ENCODE results near the gene AREL1.

AREL1 gene

GRCh38 chr14:74697543-74697942 lies 15.3 kb downstream of the AREL1 start:
- DNase-seq (ENCODE audit: low spot score), result no peak

- DNase-seq (ENCODE audit: low spot score), result no peak
Measured at GRCh38 chr14:74697011-74697410, 15.9 kb downstream of the AREL1 start.

GRCh38 chr14:74695406-74695805 lies 17.5 kb downstream of the AREL1 start:
- no peak for DNase-seq (ENCODE audit: low spot score)

- no peak for DNase-seq (ENCODE audit: low spot score)
Measured at GRCh38 chr14:74693191-74693590, 19.7 kb downstream of the AREL1 start.

GRCh38 chr14:74691456-74691855 lies 21.4 kb downstream of the AREL1 start:
- no peak for DNase-seq (ENCODE audit: low spot score)

- DNase-seq (ENCODE audit: low spot score), result no peak
Measured at GRCh38 chr14:74685921-74686678, 26.8 kb downstream of the AREL1 start.

- DNase-seq (ENCODE audit: low spot score), result no peak
Measured at GRCh38 chr14:74685056-74685455, 27.8 kb downstream of the AREL1 start.

- no peak for DNase-seq (ENCODE audit: low spot score)
Measured at GRCh38 chr14:74684434-74684833, 28.4 kb downstream of the AREL1 start.

GRCh38 chr14:74683406-74683805 lies 29.5 kb downstream of the AREL1 start:
- DNase-seq (ENCODE audit: low spot score), result no peak

GRCh38 chr14:74682169-74682952 lies 30.5 kb downstream of the AREL1 start:
- no peak for DNase-seq (ENCODE audit: low spot score)

- no peak for DNase-seq (ENCODE audit: low spot score)
Measured at GRCh38 chr14:74675219-74675618, 37.7 kb downstream of the AREL1 start.

GRCh38 chr14:74673768-74674167 lies 39.1 kb downstream of the AREL1 start:
- no peak for DNase-seq (ENCODE audit: low spot score)

- DNase-seq (ENCODE audit: low spot score), result no peak
Measured at GRCh38 chr14:74671789-74672188, 41.1 kb downstream of the AREL1 start.

- no peak for DNase-seq (ENCODE audit: low spot score)
Measured at GRCh38 chr14:74670726-74671411, 42.0 kb downstream of the AREL1 start.

- no peak for DNase-seq (ENCODE audit: low spot score)
Measured at GRCh38 chr14:74669846-74670245, 43.0 kb downstream of the AREL1 start.

- no peak for DNase-seq (ENCODE audit: low spot score)
Measured at GRCh38 chr14:74669256-74669655, 43.6 kb downstream of the AREL1 start.

- no peak for DNase-seq (ENCODE audit: low spot score)
Measured at GRCh38 chr14:74667758-74668157, 45.1 kb downstream of the AREL1 start.

- no peak for DNase-seq (ENCODE audit: low spot score)
Measured at GRCh38 chr14:74664717-74665116, 48.2 kb downstream of the AREL1 start.

GRCh38 chr14:74663884-74664283 lies 49.0 kb downstream of the AREL1 start:
- DNase-seq (ENCODE audit: low spot score), result no peak

- DNase-seq (ENCODE audit: low spot score), result no peak
Measured at GRCh38 chr14:74661726-74662450, 51.0 kb downstream of the AREL1 start.

GRCh38 chr14:74660863-74661262 lies 52.0 kb downstream of the AREL1 start:
- DNase-seq (ENCODE audit: low spot score), result no peak

GRCh38 chr14:74660167-74660566 lies 52.7 kb downstream of the AREL1 start:
- DNase-seq (ENCODE audit: low spot score), result no peak
